GM12878 (cell line): ENCODE results near the gene ETFBKMT. TPM values are rescaled to one million over a fixed set of nuclear protein-coding genes. Genes with fewer than 3 reads are reported as not detected.
A peak's percentile ranks its signal among the peaks of the same experiment; 100 is the strongest.

Experiments used
- BHLHE40 ChIP-seq, 2 experiments: fragments of 450-650 bp in 1 of 2; IDR thresholded peaks; 2 replicates each; pipeline ENCODE4 v1.6.1; 2011 to 2017; ENCODE audit warnings: low read depth in 2 of 2, borderline replicate concordance in 1 of 2, improper control_type of control experiment in 1 of 2, low read length in 1 of 2, mild to moderate bottlenecking in 1 of 2
- BMI1 ChIP-seq: fragments of 450-650 bp; IDR thresholded peaks from 2 replicates; pipeline ENCODE4 v1.6.1; 2016; ENCODE audit warnings: mild to moderate bottlenecking, moderate library complexity, borderline replicate concordance
- FOXM1 ChIP-seq: IDR thresholded peaks from 2 replicates; pipeline ENCODE4 v1.6.1; 2012; ENCODE audit warnings: low read depth, mild to moderate bottlenecking, inconsistent platforms, low read length, moderate library complexity
- HCFC1 ChIP-seq: fragments of 150-350 bp; IDR thresholded peaks from 2 replicates; pipeline ENCODE4 v1.6.1; 2014; ENCODE audit warnings: low read length
- MXI1 ChIP-seq: fragments of 150-350 bp; IDR thresholded peaks from 2 replicates; pipeline ENCODE4 v1.6.1; 2011; ENCODE audit warnings: low read depth, mild to moderate bottlenecking, inconsistent platforms, low read length, improper control_type of control experiment
- NR2F1 ChIP-seq: fragments of 450-650 bp; conservative IDR thresholded peaks from 2 replicates; pipeline ENCODE4 v1.6.1; 2017; ENCODE audit warnings: mild to moderate bottlenecking
- PAX8 ChIP-seq: fragments of 450-650 bp; IDR thresholded peaks from 2 replicates; pipeline ENCODE4 v1.6.1; 2017; ENCODE audit warnings: mild to moderate bottlenecking, moderate library complexity
- ZSCAN29 ChIP-seq: fragments of 450-650 bp; IDR thresholded peaks from 2 replicates; pipeline ENCODE4 v1.6.1; 2017; ENCODE audit warnings: mild to moderate bottlenecking, moderate library complexity
- polyA plus RNA-seq, 11 experiments: library from polyadenylated mRNA; depleted of rRNA in 4 of 11; unstranded in 6 of 11; stranded (reverse) in 5 of 11; fragments of >200 nt; fragmentation: Nextera tagmentation in 4 of 11; fragmentation: Illumina TruSeq in 1 of 11; extraction: Ambion mirVana in 4 of 11; extraction: Trizol in 1 of 11; gene quantifications; 1 replicate in 1 of 11; 2 replicates in 10 of 11; pipeline versions ENCODE4 v1.2.1 to v1.2.3, GENCODE V29; 2011 to 2016; ENCODE audit warnings: inconsistent platforms in 2 of 11, missing spikeins in 2 of 11, low read depth in 1 of 11
- total RNA-seq, 4 experiments: library from RNA; depleted of rRNA in 3 of 4; stranded (reverse); fragments of >200 nt in 3 of 4; fragmentation: Illumina TruSeq in 1 of 4; extraction: Trizol in 1 of 4; gene quantifications; 2 replicates each; pipeline versions ENCODE4 v1.2.1 to v1.2.3, GENCODE V29; 2013 to 2021
- TF ChIP-seq, protein P1 (sequence below): IDR thresholded peaks from 2 replicates; pipeline ENCODE4 v1.6.1; 2011; ENCODE audit warnings: low read depth, mild to moderate bottlenecking, low read length, moderate library complexity, borderline replicate concordance; ENCODE audit errors: extremely low read depth
- TF ChIP-seq, protein P2 (sequence below): fragments of 450-650 bp; formaldehyde crosslinking; IDR thresholded peaks from 2 replicates; pipeline ENCODE4 v1.4.0; 2022; ENCODE audit warnings: mild to moderate bottlenecking, moderate library complexity
- TF ChIP-seq, protein P3 (sequence below), 3 experiments: IDR thresholded peaks in 2 of 3; conservative IDR thresholded peaks in 1 of 3; 2 replicates each; pipeline ENCODE4 v1.5.1; 2011; ENCODE audit warnings: low read depth in 3 of 3, low read length in 3 of 3, mild to moderate bottlenecking in 3 of 3, control low read depth in 2 of 3, moderate library complexity in 2 of 3, inconsistent platforms in 1 of 3, mixed read lengths in 1 of 3; ENCODE audit not compliant: control insufficient read depth in 2 of 3, insufficient read depth in 1 of 3; ENCODE audit errors: extremely low read depth in 1 of 3
- TF ChIP-seq, protein P4 (sequence below): fragments of 450-650 bp; IDR thresholded peaks from 2 replicates; pipeline ENCODE4 v1.6.1; 2017; ENCODE audit warnings: mild to moderate bottlenecking, moderate library complexity
- TF ChIP-seq, protein P5 (sequence below): IDR thresholded peaks from 2 replicates; pipeline ENCODE4 v1.6.1; 2011; ENCODE audit warnings: borderline replicate concordance, low read depth, mild to moderate bottlenecking, moderate library complexity, mixed read lengths, low read length; ENCODE audit not compliant: insufficient read depth; ENCODE audit errors: extremely low read length
- TF ChIP-seq, protein P6 (sequence below): fragments of 450-650 bp; IDR thresholded peaks from 2 replicates; pipeline ENCODE4 v1.6.1; 2017; ENCODE audit warnings: mild to moderate bottlenecking

The ETFBKMT gene
- total and polyA plus RNA-seq, 10 of the 15 experiments (the other 5 are each of a cell fraction or from before 2014, with no cell fraction given) = 0.25 to 1.1 (median 0.65) TPM

DNA sequence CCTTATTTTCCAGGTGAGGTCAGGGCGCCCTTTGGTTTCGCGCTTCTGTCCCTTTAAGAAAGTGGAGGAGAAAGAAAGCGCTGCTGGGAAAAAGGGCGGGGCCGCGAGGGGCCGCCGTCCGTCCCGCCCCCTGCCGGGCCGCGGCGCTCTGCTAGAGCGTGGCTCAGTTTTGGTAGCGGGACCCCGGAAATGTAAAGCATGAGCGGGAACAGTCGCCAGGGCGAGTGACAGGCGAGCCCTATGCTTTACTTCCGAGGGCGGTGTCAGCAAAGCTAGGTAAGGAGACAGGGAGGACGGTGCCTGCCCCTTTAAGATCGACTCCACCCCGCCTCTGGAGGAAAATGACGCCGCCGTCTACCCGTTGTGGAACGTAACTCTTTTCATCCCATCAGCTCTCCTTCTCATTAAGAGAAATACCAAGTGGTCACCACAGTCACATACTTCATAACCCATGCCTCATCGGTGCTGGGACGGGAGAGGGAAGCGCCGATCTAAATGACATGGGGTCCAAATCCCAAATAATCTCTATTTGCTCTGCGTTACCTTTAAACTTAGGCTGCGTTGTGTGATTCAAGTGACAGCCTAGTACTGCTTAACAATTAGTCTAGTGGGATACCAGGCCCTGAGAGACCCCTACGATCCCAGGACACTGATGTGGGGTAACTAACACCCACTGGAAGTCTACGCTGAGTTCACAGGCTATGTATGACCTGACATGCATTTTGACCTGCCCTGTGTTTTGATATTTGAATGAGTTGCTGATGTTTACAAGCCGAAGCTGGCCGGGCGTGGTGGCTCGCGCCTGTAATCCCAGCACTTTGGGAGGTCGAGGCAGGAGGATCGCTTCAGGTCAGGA is at the start of gene ETFBKMT (continued):
- TF ChIP-seq, protein P1, sequence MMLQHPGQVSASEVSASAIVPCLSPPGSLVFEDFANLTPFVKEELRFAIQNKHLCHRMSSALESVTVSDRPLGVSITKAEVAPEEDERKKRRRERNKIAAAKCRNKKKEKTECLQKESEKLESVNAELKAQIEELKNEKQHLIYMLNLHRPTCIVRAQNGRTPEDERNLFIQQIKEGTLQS = no peak
- TF ChIP-seq, protein P2, sequence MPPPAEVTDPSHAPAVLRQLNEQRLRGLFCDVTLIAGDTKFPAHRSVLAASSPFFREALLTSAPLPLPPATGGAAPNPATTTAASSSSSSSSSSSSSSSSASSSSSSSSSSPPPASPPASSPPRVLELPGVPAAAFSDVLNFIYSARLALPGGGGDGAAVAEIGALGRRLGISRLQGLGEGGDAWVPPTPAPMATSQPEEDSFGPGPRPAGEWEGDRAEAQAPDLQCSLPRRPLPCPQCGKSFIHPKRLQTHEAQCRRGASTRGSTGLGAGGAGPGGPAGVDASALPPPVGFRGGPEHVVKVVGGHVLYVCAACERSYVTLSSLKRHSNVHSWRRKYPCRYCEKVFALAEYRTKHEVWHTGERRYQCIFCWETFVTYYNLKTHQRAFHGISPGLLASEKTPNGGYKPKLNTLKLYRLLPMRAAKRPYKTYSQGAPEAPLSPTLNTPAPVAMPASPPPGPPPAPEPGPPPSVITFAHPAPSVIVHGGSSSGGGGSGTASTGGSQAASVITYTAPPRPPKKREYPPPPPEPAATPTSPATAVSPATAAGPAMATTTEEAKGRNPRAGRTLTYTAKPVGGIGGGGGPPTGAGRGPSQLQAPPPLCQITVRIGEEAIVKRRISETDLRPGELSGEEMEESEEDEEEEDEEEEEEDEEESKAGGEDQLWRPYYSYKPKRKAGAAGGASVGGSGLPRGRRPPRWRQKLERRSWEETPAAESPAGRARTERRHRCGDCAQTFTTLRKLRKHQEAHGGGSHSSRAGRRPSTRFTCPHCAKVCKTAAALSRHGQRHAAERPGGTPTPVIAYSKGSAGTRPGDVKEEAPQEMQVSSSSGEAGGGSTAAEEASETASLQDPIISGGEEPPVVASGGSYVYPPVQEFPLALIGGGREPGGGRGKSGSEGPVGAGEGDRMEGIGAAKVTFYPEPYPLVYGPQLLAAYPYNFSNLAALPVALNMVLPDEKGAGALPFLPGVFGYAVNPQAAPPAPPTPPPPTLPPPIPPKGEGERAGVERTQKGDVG = no peak
- TF ChIP-seq, protein P3, sequence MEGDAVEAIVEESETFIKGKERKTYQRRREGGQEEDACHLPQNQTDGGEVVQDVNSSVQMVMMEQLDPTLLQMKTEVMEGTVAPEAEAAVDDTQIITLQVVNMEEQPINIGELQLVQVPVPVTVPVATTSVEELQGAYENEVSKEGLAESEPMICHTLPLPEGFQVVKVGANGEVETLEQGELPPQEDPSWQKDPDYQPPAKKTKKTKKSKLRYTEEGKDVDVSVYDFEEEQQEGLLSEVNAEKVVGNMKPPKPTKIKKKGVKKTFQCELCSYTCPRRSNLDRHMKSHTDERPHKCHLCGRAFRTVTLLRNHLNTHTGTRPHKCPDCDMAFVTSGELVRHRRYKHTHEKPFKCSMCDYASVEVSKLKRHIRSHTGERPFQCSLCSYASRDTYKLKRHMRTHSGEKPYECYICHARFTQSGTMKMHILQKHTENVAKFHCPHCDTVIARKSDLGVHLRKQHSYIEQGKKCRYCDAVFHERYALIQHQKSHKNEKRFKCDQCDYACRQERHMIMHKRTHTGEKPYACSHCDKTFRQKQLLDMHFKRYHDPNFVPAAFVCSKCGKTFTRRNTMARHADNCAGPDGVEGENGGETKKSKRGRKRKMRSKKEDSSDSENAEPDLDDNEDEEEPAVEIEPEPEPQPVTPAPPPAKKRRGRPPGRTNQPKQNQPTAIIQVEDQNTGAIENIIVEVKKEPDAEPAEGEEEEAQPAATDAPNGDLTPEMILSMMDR (IDR thresholded peaks at IDR 0.05 in 2 of 3, conservative IDR thresholded peaks at IDR 0.05 in 1 of 3; ENCODE audit: control insufficient read depth in 2 of 3, extremely low read depth in 1 of 3, insufficient read depth in 1 of 3, low read depth in 3 of 3, low read length in 3 of 3) = peak; percentile 18 to 34 (median 22); a peak in 4 of 6 replicates
- TF ChIP-seq, protein P4, sequence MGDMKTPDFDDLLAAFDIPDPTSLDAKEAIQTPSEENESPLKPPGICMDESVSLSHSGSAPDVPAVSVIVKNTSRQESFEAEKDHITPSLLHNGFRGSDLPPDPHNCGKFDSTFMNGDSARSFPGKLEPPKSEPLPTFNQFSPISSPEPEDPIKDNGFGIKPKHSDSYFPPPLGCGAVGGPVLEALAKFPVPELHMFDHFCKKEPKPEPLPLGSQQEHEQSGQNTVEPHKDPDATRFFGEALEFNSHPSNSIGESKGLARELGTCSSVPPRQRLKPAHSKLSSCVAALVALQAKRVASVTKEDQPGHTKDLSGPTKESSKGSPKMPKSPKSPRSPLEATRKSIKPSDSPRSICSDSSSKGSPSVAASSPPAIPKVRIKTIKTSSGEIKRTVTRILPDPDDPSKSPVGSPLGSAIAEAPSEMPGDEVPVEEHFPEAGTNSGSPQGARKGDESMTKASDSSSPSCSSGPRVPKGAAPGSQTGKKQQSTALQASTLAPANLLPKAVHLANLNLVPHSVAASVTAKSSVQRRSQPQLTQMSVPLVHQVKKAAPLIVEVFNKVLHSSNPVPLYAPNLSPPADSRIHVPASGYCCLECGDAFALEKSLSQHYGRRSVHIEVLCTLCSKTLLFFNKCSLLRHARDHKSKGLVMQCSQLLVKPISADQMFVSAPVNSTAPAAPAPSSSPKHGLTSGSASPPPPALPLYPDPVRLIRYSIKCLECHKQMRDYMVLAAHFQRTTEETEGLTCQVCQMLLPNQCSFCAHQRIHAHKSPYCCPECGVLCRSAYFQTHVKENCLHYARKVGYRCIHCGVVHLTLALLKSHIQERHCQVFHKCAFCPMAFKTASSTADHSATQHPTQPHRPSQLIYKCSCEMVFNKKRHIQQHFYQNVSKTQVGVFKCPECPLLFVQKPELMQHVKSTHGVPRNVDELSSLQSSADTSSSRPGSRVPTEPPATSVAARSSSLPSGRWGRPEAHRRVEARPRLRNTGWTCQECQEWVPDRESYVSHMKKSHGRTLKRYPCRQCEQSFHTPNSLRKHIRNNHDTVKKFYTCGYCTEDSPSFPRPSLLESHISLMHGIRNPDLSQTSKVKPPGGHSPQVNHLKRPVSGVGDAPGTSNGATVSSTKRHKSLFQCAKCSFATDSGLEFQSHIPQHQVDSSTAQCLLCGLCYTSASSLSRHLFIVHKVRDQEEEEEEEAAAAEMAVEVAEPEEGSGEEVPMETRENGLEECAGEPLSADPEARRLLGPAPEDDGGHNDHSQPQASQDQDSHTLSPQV = no peak
- peak; percentile 56 to 63; a peak in 3 of 4 replicates for TF ChIP-seq BHLHE40 (IDR thresholded peaks at IDR 0.05; ENCODE audit: borderline replicate concordance in 1 of 2, low read depth in 2 of 2, low read length in 1 of 2)
- no peak for TF ChIP-seq BMI1
- TF ChIP-seq MXI1 = peak; percentile 85
- TF ChIP-seq NR2F1 = no peak; the same call in 1 of the 2 replicates
- no peak for TF ChIP-seq FOXM1
- TF ChIP-seq, protein P5, sequence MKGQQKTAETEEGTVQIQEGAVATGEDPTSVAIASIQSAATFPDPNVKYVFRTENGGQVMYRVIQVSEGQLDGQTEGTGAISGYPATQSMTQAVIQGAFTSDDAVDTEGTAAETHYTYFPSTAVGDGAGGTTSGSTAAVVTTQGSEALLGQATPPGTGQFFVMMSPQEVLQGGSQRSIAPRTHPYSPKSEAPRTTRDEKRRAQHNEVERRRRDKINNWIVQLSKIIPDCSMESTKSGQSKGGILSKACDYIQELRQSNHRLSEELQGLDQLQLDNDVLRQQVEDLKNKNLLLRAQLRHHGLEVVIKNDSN = no peak
- TF ChIP-seq HCFC1 = no peak
- no peak for TF ChIP-seq ZSCAN29
- TF ChIP-seq, protein P6, sequence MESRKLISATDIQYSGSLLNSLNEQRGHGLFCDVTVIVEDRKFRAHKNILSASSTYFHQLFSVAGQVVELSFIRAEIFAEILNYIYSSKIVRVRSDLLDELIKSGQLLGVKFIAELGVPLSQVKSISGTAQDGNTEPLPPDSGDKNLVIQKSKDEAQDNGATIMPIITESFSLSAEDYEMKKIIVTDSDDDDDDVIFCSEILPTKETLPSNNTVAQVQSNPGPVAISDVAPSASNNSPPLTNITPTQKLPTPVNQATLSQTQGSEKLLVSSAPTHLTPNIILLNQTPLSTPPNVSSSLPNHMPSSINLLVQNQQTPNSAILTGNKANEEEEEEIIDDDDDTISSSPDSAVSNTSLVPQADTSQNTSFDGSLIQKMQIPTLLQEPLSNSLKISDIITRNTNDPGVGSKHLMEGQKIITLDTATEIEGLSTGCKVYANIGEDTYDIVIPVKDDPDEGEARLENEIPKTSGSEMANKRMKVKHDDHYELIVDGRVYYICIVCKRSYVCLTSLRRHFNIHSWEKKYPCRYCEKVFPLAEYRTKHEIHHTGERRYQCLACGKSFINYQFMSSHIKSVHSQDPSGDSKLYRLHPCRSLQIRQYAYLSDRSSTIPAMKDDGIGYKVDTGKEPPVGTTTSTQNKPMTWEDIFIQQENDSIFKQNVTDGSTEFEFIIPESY = no peak
- no peak for TF ChIP-seq PAX8
